DMS 273 (cell line): ENCODE results near the gene MCUB.
"Not testable (repeated sequence)": the region's sequence is repeated elsewhere in the genome, so short reads cannot be mapped to it uniquely, and the experiment has no call there.

Source experiments
- DNase-seq: peaks from one replicate; lab custom pipeline; 2025; ENCODE audit not compliant: unreplicated experiment; lab: John Stamatoyannopoulos, UW

MCUB gene

DNA sequence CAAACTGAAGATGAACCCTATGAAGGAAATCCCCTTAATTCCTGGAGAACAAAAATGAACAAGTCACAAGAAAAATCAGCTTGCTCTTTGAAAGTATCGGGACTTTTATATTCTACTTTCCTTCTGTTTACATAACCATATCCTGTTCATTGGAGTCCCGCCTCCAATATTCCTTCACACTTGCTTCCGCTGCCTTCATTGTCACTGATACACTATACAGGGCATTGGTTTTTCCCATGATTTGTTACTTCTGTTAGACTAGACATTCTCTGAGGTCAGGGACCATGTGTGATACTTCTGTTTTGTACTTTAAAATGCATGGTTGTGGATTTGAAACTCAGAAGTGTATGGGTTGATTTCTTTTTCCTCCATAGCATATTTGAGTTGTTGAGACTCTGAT is 18.8 kb downstream of the MCUB start:
- DNase-seq = no peak

DNA sequence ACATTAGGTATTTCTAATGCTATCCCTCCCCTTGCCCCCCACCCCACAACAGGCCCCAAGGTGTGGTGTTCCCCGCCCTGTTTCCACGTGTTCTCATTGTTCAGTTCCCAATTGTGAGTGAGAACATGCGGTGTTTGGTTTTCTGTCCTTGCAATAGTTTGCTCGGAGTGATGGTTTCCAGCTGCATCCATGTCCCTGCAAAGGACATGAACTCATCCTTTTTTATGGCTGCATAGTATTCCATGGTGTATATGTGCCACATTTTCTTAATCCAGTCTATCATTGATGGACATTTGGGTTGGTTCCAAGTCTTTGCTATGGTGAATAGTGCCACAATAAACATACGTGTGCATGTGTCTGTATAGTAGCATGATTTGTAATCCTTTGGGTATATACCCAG is 20.0 kb downstream of the MCUB start:
- not testable (repeated sequence) for DNase-seq

DNA sequence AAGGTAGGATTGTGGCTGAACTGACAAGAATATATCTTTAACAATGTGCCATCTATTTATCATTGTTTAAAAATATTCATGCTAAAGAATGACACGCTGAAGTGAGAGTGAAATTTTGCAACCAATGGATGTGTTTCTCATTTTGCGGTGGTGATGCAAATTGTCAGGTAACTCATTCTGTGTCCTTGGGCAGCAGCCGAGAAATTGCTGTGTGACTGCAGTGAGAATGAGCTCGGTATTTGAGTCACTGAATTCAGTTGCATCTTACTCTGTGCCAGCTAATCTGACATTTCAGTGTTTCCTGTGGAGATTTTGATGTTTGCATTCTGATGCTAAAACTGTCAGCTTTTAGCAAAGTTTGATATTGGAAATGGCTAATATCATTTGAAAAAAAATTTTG is 28.1 kb downstream of the MCUB start:
- no peak for DNase-seq

DNA sequence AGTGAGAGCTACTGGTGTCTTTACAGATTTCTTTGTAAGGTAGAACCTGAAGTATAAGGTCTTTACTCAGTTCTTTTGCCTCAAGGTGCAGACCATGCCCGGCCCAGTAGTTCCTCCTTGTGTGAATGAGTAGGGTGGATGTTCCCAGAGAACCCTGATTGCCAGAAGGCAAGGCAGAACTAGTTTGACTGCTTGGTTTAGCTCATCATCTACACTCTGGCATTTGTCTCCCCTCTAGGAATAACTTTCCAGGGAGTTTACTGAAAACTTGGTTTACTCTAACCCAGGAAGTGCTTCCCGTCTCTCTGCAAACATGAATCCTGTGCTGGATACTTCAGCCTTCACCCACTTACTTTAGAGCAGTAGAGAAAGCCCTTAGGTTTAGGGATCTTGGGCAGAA is 29.1 kb downstream of the MCUB start:
- no peak for DNase-seq

DNA sequence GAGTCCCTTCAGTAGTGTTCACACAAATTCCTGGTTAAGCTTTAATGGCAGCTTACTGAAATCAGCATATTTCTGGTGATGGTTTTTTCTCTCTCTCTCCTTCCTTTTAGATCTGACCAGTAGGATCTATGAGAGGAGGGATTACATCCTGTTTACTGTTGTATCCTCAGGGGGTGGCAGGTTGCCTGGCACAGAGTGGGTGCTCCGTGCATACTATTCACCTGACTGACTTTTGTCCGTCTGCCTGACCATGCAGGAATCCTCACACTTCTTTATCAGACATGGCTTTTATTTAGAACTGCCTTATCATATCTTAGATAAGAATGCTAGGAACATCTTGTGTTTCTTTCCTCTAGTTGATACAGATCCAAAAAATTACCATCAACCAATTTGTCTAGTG is 29.6 kb downstream of the MCUB start:
- DNase-seq = no peak

DNA sequence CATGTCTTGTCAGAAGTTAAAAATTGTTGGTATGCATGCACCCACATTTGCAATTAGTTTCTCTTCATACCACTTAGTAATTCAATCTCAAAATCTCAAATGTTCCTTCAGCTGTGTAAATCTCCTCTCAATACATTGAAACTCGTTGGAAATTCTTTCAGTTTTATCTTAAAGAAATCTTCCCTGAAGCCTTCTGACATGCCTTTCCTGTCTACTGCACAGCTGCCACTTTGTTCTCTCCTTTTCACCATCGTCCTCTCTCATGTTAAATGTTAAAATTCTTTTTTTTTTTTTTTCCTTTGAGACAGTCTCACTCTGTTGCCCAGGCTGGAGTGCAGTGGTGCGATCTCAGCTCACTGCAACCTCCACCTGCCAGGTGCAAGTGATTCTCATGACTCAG is 30.9 kb downstream of the MCUB start:
- no peak for DNase-seq

DNA sequence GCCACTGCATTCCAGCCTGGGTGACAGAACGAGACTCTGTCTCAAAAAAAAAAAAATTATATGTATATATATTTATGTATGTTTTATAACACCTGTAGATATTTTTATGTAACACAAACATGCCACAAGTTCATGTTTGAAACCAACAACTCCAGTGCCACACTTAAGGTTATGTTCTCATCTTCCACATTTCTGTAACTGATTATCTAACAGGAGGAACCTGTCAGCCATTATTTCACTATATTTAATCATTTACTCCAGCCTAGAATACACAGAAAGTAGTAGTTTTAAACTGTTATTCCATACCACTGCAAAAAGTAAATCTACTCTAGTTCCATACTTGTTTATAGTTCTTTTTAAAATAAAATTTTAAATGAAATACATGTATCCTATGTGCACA is 32.3 kb downstream of the MCUB start:
- DNase-seq = no peak

DNA sequence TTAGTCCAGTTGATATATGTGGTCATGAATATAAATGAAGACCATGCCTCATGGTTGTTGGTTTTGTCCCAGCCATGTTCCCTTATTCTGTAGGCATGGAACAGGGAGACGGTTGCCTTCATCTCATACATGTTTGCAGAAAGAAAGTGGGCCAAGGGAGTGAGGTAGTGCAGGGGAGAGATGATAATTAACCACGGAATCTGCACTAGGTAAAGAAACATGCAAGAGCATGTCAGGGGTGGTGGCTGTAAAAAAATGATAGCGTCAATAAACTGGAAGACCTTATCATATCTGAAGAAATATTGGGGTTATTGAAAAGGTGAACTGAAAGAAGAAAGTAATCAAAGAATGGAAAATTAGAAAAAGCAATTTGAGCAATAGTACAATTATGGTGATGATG is 35.1 kb downstream of the MCUB start:
- not testable (repeated sequence) for DNase-seq

DNA sequence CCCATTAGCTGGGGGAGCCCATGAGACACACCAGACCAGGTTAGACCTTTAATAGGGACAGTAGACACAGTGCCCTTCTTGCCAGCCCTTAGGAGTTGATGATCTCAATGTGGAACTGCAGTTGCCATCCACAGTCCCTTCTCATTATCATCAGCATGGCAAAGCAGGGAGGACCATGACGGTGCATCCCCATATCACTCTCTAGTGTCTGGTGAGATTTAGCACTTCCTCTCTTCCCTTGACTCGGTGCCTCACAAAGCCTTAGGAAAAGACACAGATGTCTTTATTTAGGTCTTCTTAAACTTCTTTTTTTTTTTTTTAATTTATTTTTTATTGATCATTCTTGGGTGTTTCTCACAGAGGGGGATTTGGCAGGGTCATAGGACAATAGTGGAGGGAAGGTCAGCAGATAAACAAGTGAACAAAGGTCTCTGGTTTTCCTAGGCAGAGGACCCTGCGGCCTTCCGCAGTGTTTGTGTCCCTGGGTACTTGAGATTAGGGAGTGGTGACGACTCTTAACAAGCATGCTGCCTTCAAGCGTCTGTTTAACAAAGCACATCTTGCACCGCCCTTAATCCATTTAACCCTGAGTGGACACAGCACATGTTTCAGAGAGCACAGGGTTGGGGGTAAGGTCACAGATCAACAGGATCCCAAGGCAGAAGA is 36.5 kb downstream of the MCUB start:
- not testable (repeated sequence) for DNase-seq

DNA sequence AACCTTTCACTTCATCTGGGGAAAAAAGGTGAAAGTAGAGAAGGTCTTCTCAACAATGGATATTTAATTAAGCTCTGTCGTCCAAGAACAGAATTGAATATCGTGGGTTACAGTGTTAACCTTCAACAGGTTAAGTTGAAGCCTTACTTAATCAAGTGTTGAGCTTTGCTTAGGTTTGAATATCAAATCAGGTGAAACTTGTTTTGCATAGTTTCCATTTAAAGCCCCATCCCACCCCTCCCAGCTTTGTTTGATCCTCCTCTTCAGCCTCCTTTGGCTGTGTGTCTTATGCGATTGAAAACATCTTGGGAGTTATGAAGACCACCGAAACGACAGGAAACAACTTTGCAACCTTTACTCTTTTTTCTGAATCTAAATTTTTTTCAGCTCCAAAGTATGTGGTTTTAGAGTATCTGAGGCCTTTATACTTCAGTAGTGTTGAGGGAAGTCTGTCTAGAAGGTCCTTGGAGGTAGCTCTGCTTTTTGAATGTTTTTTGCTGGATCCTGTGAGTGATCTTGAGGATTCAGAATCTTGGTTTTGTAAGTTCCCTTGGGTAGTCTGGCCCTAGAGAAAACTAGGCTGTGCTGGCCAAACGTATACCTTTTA is 39.1 kb downstream of the MCUB start:
- DNase-seq = no peak

DNA sequence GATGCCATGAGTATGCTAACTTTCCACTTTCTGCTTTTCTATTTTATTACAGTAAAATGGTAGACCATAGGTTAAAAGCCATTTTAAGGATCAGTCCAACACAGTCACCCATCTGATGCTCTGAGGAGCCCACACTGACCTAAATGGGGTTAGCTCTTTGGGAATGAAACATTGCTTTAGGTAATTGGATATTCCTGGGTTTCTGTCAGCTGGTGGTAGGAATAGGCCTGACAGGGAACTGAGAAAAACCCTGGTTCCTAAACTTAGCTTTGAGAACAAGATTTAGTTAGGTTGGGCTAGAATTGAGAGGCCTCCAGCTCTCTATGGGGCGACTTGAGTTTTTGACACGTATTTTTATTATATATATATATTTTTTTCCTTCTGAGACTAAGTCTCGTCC is 40.4 kb downstream of the MCUB start:
- DNase-seq = no peak

DNA sequence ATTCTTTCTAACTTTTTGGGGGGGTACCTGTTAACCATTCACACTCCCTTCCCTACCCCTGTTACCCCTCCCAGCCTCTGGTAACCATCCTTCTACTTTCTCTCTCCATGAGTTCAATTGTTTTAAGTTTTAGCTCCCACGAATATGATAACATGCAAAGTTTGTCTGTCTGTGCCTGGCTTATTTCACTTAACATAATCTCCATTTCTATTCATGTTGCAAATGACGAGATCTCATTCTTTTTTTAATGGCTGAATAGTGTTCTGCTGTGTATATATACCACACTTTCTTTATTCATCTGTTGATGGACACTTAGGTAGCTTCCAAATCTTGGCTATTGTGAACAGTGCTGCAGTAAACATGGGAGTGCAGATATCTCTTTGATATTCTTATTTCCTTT is 41.3 kb downstream of the MCUB start:
- DNase-seq = no peak

DNA sequence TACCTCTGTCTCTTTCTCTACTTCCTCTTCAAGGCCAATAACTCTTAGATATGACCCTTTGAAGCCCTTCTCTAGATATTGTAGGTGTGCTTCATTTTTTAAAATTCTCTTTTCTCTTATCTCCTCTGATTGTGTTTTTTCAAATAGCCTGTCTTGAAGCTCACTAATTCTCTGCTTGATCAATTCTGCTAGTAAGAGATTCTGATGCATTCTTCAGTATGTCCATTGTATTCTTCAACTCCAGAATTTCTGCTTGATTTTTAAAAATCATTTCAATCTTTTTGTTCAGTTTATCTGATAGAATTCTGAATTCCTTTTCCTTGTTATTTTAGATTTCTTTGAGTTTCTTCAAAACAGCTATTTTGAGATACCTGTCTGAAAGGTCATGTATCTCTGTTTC is 47.9 kb downstream of the MCUB start:
- DNase-seq = no peak

DNA sequence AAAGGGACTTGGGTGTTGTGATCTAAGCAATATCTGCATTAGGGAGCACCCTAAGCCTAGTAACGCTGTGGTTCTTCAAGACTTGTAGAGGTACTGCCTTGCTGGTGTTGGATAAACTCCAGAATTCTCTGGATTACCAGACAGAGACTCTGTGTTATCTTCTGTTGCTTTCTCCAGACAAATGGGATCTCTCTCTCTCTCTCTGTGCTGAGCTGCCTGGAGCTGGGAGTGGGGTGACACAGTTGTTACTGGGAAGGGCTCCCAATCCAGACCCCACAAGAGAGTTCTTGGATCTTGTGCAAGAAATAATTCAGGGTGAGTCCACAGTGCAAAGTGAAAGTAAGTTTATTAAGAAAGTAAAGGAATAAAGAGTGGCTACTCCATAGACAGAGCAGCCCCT is 48.8 kb downstream of the MCUB start:
- DNase-seq = no peak

DNA sequence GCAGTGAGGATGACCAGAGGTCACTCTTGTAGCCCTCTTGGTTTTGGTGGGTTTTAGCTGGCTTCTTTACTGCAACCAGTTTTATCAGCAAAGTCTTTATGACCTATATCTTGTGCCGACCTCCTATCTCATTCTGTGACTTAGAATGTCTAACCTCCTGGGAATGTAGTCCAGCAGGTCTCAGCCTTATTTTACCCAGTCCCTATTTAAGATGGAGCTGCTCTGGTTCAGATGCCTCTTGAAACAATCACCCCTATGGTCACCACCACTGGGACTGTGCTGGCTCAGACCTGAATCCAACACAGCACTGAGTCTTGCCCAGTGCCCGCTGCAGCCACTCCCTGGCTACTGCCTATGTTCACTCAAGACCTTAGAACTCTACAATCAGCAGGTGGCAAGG is 49.4 kb downstream of the MCUB start:
- no peak for DNase-seq

DNA sequence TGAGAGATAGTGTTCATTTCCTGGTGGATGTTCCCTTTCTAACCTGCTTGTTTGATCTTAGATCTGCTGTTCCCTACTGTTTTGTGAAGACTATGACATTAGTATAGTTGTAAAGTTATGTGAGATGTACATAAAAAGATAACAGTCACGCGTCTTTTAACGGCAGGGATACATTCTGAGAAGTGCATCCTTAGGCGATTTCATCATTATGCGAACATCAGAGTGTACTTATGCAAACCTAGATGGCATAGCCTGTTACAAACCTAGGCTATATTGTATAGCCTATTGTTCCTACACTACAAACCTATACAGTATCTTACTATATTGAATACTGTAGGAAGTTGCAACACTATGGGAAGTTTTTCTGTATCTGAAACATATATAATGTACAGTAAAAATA is 50.4 kb downstream of the MCUB start:
- no peak for DNase-seq

DNA sequence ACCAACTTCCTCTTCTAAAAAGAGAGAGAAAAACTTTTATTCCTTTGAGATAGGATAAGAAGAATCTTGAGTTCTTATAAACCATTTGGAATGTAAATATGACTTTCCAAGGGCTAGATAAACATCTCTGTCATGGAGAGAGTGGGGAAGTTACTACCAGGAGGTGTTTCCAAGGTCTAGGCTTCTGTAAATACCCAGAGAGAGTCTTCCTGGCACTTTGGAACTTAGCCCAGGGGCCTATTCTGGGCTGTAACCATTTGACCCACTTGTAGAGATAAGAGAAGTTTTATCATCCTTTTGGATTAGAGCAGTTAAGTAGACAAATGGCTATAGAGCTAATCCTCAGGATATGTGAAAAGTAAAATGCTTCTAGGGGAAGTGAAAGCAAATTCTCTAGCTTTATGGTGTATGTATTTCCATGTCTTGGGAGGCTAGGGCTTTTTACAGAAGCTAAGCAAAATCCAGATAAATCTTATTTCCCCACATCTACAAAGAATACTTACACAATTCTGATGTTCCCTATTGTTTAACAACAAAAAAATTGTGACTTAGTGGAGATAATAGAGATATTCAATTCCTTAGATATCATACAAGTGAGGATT is 51.1 kb downstream of the MCUB start:
- no peak for DNase-seq

DNA sequence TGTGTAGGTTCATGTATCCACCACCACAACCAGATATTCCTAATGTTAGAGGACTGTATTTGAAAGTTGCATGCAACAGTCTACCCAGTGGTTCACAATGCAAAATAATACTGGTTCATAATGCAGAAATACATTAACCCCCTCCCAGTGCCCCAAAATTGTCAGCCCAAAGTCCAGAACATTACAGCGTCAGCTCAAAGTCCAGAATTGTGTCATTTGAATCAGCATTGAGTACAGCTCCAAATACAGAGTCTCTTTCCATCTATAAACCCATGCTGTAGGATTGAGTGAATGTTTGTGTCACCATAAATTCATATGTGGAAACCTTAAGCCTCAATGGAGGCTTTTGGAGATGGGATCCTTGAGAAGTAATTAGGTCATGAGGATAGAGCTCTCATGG is 54.0 kb downstream of the MCUB start:
- no peak for DNase-seq

DNA sequence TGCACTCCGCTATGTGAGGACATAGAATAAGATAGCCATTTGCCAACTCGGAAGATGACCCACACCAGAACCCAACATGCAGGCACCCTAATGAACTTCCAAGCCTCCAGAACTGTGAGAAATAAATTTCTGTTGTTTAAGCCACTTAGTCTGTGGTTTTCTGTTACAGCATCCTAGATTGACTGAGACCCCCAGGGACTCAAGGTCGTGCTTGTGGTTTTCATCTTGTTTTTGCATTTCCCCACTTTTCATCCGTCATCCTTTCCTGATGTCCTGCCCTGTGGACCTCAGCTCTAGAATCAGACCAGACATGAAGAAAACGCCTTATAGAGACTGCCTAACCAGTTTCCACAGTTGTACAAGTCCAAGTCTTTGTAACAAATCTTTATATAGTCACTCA is 54.4 kb downstream of the MCUB start:
- no peak for DNase-seq

DNA sequence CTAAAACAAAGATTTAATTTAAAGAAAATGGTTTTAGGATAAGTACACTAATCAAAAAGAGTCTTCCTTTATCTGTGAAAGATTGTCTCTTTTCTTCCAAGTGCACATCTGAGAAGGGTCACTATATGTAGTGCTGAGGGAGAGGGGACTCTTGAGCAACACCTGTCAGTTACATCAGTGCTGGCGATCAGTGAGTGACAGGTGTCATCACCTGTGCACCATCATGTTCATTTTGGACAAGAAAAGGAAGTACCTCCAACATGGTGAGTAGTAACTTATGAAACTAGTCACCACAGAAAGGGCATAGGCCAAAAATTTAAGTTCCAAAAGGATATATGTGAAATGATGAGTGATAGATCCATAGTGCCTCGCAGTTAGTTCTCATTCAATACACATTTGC is 55.7 kb downstream of the MCUB start:
- DNase-seq = no peak

DNA sequence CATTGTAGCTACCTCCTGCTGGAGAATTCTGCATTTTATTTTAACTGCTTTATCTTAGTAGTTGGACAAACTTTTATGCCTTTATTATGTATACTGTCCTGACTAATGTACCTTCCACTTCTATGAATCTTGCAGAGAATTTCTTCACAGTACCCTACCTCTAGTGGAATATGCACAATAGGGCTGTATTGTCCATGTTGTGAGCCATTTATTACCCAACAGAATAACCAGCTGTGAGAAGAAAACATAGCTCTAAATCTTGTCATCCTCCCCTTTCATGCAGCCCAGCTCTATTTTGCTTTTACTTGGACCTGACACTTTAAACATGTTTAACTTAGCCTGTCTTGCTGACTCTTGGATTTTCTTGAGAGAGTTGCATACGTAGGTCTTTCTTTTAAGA is 56.2 kb downstream of the MCUB start:
- DNase-seq = no peak

DNA sequence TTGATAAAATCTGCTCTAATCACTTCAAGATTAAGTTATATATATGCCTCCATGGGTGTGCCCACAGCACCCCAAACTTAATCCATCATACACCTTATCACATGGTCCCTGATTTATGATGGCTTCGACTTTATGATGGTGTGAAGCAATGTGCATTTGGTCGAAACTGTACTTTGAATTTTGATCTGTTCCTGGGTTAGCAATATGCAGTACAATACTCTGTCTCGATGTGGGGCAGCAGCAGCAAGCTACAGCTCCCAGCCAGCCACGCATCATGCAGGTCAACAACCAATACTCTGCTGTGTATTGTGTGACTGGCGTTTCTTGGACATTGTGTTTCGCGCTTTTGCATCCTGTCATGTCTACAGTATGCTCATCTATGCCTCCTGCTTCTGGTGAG is 62.6 kb downstream of the MCUB start:
- no peak for DNase-seq

DNA sequence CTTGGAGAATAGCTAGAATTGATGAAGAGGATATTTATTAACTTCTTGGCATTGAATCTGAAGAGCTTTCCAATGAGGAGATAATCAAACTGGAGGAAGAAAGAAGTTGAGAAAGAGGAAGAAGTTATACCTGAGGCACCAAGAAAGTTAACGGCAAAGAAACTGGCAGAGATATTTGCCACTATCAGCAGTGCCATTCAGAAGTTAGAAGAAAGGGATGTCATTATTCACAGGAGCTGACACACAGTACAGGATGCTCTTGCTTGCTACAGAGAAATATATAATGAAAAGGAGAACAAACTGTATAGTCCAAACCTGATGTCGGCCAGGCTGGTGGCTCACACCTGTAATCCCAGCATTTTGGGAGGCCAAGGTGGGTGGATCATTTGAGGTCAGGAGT is 64.5 kb downstream of the MCUB start:
- no peak for DNase-seq
